ENCODE results near the gene LTK. TPM values are rescaled to one million over a fixed set of nuclear protein-coding genes. Genes with fewer than 3 reads are reported as not detected.

The LTK gene
- total RNA-seq, 2 experiments from 2014 or later, result 9.7 to 9.9 TPM

- ChIA-PET CTCF (no interaction called here), POLR2A (no interaction called here)
- ATAC-seq (ENCODE audit: poor library complexity) (no peak), DNase-seq (no peak)
- intact Hi-C loops (cut with DNase I, micrococcal nuclease), result no loop called here
- no peaks in the 10 kb centered on the region for H3K27me3 ChIP-seq (ENCODE audit: control insufficient read depth in 1 of 2, insufficient read depth in 2 of 2, low read length in 2 of 2)
- Mint-ChIP-seq H3K4me1 (ENCODE audit: low read depth) (no peaks in the 10 kb centered on the region), H3K4me3 (no peak overlapping the region), H3K27ac (no peak overlapping the region), H3K36me3 (ENCODE audit: low read depth) (peaks cover 20% of the 10 kb centered on the region), H3K9me3 (no peaks in the 10 kb centered on the region), H3K27me3 (no peaks in the 10 kb centered on the region)
- H3K9me3 ChIP-seq (ENCODE audit: control insufficient read depth in 1 of 2, insufficient read depth in 1 of 2, low read length in 2 of 2), result no peaks in the 10 kb centered on the region
- peaks cover 3% of the 10 kb centered on the region for H3K36me3 ChIP-seq (ENCODE audit: insufficient read depth, low read length)
- peaks cover 2% of the 10 kb centered on the region for H3K4me1 ChIP-seq (ENCODE audit: insufficient read depth, low read length)
- no peak for TF ChIP-seq CTCF (IDR thresholded peaks at IDR 0.05)
- no peak overlapping the region for H3K4me3 ChIP-seq (ENCODE audit: low read length)
- H3K27ac ChIP-seq (ENCODE audit: low read depth in 1 of 2, low read length in 2 of 2), result no peak overlapping the region
Observed at GRCh38 chr15:41520636-41521035, 7.0 kb upstream of the LTK start.

GRCh38 chr15:41517895-41518449, 4.3 kb upstream of the LTK start:
- Mint-ChIP-seq H3K4me3 (no peak overlapping the region), H3K27ac (no peak overlapping the region), H3K4me1 (ENCODE audit: low read depth) (peaks cover 14% of the 10 kb centered on the region), H3K9me3 (no peaks in the 10 kb centered on the region), H3K36me3 (ENCODE audit: low read depth) (peaks cover 7% of the 10 kb centered on the region), H3K27me3 (peaks cover 14% of the 10 kb centered on the region)
- POLR2A ChIA-PET, result interaction anchor here (1.2 kb wide), 1 partner anchor 9 kb away, joined by 3 read pairs; no protein-coding TSS in a partner anchor
- intact Hi-C loops (cut with DNase I, micrococcal nuclease), result no loop called here
- Histone ChIP-seq H3K9me3 (ENCODE audit: control insufficient read depth in 1 of 2, insufficient read depth in 1 of 2, low read length in 2 of 2) (peaks cover 0 to 8% of the 10 kb centered on the region in 2 experiments), H3K4me1 (ENCODE audit: insufficient read depth, low read length) (peaks cover 22% of the 10 kb centered on the region), H3K36me3 (ENCODE audit: insufficient read depth, low read length) (peaks cover 3% of the 10 kb centered on the region), H3K4me3 (ENCODE audit: low read length) (no peak overlapping the region), H3K27me3 (ENCODE audit: control insufficient read depth in 1 of 2, insufficient read depth in 2 of 2, low read length in 2 of 2) (peaks cover 8 to 9% of the 10 kb centered on the region in 2 experiments), H3K27ac (ENCODE audit: low read depth in 1 of 2, low read length in 2 of 2) (no peak overlapping the region)
- CTCF ChIA-PET, result interaction anchor here (0.9 kb wide), 1 partner anchor 52 kb away, joined by 3 read pairs; no protein-coding TSS in a partner anchor
- TF ChIP-seq CTCF (IDR thresholded peaks at IDR 0.05), result no peak
- no peak for DNase-seq
- ATAC-seq (ENCODE audit: poor library complexity), result no peak

GRCh38 chr15:41512940-41513505, 604 bp downstream of the LTK start:
- ChIA-PET POLR2A (interaction anchor here (1.1 kb wide), 1 partner anchor 11 kb away, joined by 5 read pairs; no protein-coding TSS in a partner anchor), CTCF (interaction anchor here (0.8 kb wide), 1 partner anchor 47 kb away, joined by 4 read pairs; no protein-coding TSS in a partner anchor)
- no peak for TF ChIP-seq CTCF (IDR thresholded peaks at IDR 0.05)
- peaks cover 3% of the 10 kb centered on the region for H3K36me3 ChIP-seq (ENCODE audit: insufficient read depth, low read length)
- Mint-ChIP-seq H3K27ac (no peak overlapping the region), H3K36me3 (ENCODE audit: low read depth) (no peaks in the 10 kb centered on the region), H3K9me3 (no peaks in the 10 kb centered on the region), H3K4me3 (peak overlapping the region; percentile 79), H3K4me1 (ENCODE audit: low read depth) (peaks cover 25% of the 10 kb centered on the region), H3K27me3 (peaks cover 36% of the 10 kb centered on the region)
- intact Hi-C loops (cut with DNase I, micrococcal nuclease), result no loop called here
- H3K9me3 ChIP-seq (ENCODE audit: control insufficient read depth in 1 of 2, insufficient read depth in 1 of 2, low read length in 2 of 2), result peaks cover 0 to 18% of the 10 kb centered on the region in 2 experiments
- H3K27me3 ChIP-seq (ENCODE audit: control insufficient read depth in 1 of 2, insufficient read depth in 2 of 2, low read length in 2 of 2), result peaks cover 24 to 33% of the 10 kb centered on the region in 2 experiments
- ATAC-seq (ENCODE audit: poor library complexity) (peak; percentile 47), DNase-seq (peak in 6 of 14 experiments; percentile 20 to 65 (median 46))
- peak overlapping the region; percentile 56 for H3K4me3 ChIP-seq (ENCODE audit: low read length)
- H3K4me1 ChIP-seq (ENCODE audit: insufficient read depth, low read length), result peaks cover 40% of the 10 kb centered on the region
- no peak overlapping the region for H3K27ac ChIP-seq (ENCODE audit: low read depth in 1 of 2, low read length in 2 of 2)

All from CD4-positive, alpha-beta T cell (primary cell).